ENCODE data around the gene COMP. TPM values are rescaled to one million over a fixed set of nuclear protein-coding genes. Genes with fewer than 3 reads are reported as not detected.
A peak's percentile ranks its signal among the peaks of the same experiment; 100 is the strongest.

COMP gene
- total and polyA plus RNA-seq, 2 donors from 2014 or later: 1.8 to 33.2 TPM

- DNase-seq: peak; percentile 60 to 86 (median 77)
- no peak overlapping the region for H3K27ac ChIP-seq (ENCODE audit: low read depth in 2 of 2, low read length in 2 of 2)
- intact Hi-C loops (cut with DNase I): no loop called here
Measured at GRCh38 chr19:18768046-18768771, 22.9 kb downstream of the COMP start.

GRCh38 chr19:18765224-18765623, 25.9 kb downstream of the COMP start:
- Histone ChIP-seq H3K9me3 (ENCODE audit: control insufficient read depth in 2 of 3, insufficient read depth in 1 of 3, low read length in 3 of 3) (no peaks in the 10 kb centered on the region), H3K27ac (ENCODE audit: low read depth in 2 of 2, low read length in 2 of 2) (no peak overlapping the region), H3K27me3 (ENCODE audit: control insufficient read depth, insufficient read depth, low read length) (no peaks in the 10 kb centered on the region), H3K4me1 (ENCODE audit: control insufficient read depth in 2 of 3, insufficient read depth in 2 of 3, low read depth in 1 of 3, low read length in 3 of 3) (peaks cover 0 to 30% (median 25%) of the 10 kb centered on the region in 3 donors), H3K4me3 (ENCODE audit: low read length in 3 of 3) (no peak overlapping the region), H3K36me3 (ENCODE audit: control insufficient read depth in 2 of 3, insufficient read depth in 3 of 3, low read length in 3 of 3) (no peaks in the 10 kb centered on the region), H3K9ac (ENCODE audit: low read length in 3 of 3) (no peak overlapping the region)
- DNase-seq (no peak), FAIRE-seq (no peak)
- intact Hi-C loops (cut with DNase I): no loop called here
- no peak for TF ChIP-seq CTCF (IDR thresholded peaks at IDR 0.05; ENCODE audit: borderline replicate concordance, extremely low read depth, insufficient read depth)

More at GRCh38 chr19:18768046-18768771, 22.9 kb downstream of the COMP start:
- Histone ChIP-seq H3K4me3 (ENCODE audit: low read length in 3 of 3) (no peak overlapping the region), H3K4me1 (ENCODE audit: control insufficient read depth in 2 of 3, insufficient read depth in 2 of 3, low read depth in 1 of 3, low read length in 3 of 3) (peaks cover 0 to 17% (median 15%) of the 10 kb centered on the region in 3 donors), H3K9ac (ENCODE audit: low read length in 3 of 3) (no peak overlapping the region), H3K9me3 (ENCODE audit: control insufficient read depth in 2 of 3, insufficient read depth in 1 of 3, low read length in 3 of 3) (no peaks in the 10 kb centered on the region), H3K27me3 (ENCODE audit: control insufficient read depth, insufficient read depth, low read length) (no peaks in the 10 kb centered on the region), H3K36me3 (ENCODE audit: control insufficient read depth in 2 of 3, insufficient read depth in 3 of 3, low read length in 3 of 3) (no peaks in the 10 kb centered on the region)
- FAIRE-seq: no peak
- TF ChIP-seq CTCF (IDR thresholded peaks at IDR 0.05; ENCODE audit: borderline replicate concordance, extremely low read depth, insufficient read depth): no peak

- no peaks in the 10 kb centered on the region for H3K27me3 ChIP-seq (ENCODE audit: control insufficient read depth, insufficient read depth, low read length)
- peaks cover 0 to 30% (median 25%) of the 10 kb centered on the region in 3 donors for H3K4me1 ChIP-seq (ENCODE audit: control insufficient read depth in 2 of 3, insufficient read depth in 2 of 3, low read depth in 1 of 3, low read length in 3 of 3)
- H3K4me3 ChIP-seq (ENCODE audit: low read length in 3 of 3): no peak overlapping the region
- FAIRE-seq (no peak), DNase-seq (no peak)
- H3K9ac ChIP-seq (ENCODE audit: low read length in 3 of 3): peak overlapping the region in 1 of 3 donors; percentile 19
- no peak for TF ChIP-seq CTCF (IDR thresholded peaks at IDR 0.05; ENCODE audit: borderline replicate concordance, extremely low read depth, insufficient read depth)
- H3K36me3 ChIP-seq (ENCODE audit: control insufficient read depth in 2 of 3, insufficient read depth in 3 of 3, low read length in 3 of 3): no peaks in the 10 kb centered on the region
- H3K27ac ChIP-seq (ENCODE audit: low read depth in 2 of 2, low read length in 2 of 2): peak overlapping the region in 1 of 2 donors; percentile 65
- intact Hi-C loops (cut with DNase I): no loop called here
- no peaks in the 10 kb centered on the region for H3K9me3 ChIP-seq (ENCODE audit: control insufficient read depth in 2 of 3, insufficient read depth in 1 of 3, low read length in 3 of 3)
Measured at GRCh38 chr19:18764591-18765051, 26.5 kb downstream of the COMP start.
